Effector memory CD8-positive, alpha-beta T cell (primary cell): ENCODE measurements around the gene NKD1.

Source experiments
- ATAC-seq: fragments of 150-1000 bp; cut with Tn5 transposase; replicated peaks from 2 replicates; pipeline ENCODE4 v1.10.0; 2021; ENCODE audit warnings: mild to moderate bottlenecking, moderate library complexity
- DNase-seq, 3 experiments: peaks; one replicate each; pipeline ENCODE4 v3.0.0; 2021
- H3K27ac Mint-ChIP-seq, 2 donors: one replicate each; pipeline ENCODE4 v1.8.0; 2022; ENCODE audit warnings: mild to moderate bottlenecking in 2 of 2, mixed read lengths in 2 of 2, moderate library complexity in 2 of 2
- H3K27me3 Mint-ChIP-seq, 2 donors: one replicate each; pipeline ENCODE4 v1.8.0; 2022; ENCODE audit warnings: mixed read lengths in 2 of 2
- H3K36me3 Mint-ChIP-seq: one replicate; pipeline ENCODE4 v1.8.0; 2022; ENCODE audit warnings: mild to moderate bottlenecking, moderate library complexity, mixed read lengths; ENCODE audit not compliant: insufficient read depth
- H3K4me1 Mint-ChIP-seq, 2 donors: one replicate each; pipeline ENCODE4 v1.8.0; 2022; ENCODE audit warnings: low read depth in 2 of 2, mixed read lengths in 2 of 2
- H3K4me3 Mint-ChIP-seq, 2 donors: one replicate each; pipeline ENCODE4 v1.8.0; 2022; ENCODE audit warnings: mild to moderate bottlenecking in 2 of 2, mixed read lengths in 2 of 2, moderate library complexity in 2 of 2
- H3K9me3 Mint-ChIP-seq, 2 donors: one replicate each; pipeline ENCODE4 v1.8.0; 2022; ENCODE audit warnings: mixed read lengths in 2 of 2

Gene NKD1

GRCh38 chr16:50550866-50551641 is 2.9 kb downstream of the NKD1 start:
- DNase-seq (no peak), ATAC-seq (no peak)
- no peak overlapping the region for H3K27ac Mint-ChIP-seq
- H3K4me1 Mint-ChIP-seq = peaks cover 9 to 17% of the 10 kb centered on the region in 2 donors
- H3K27me3 Mint-ChIP-seq = no peaks in the 10 kb centered on the region
- H3K36me3 Mint-ChIP-seq = peaks cover 31% of the 10 kb centered on the region
- H3K4me3 Mint-ChIP-seq = no peak overlapping the region
- no peaks in the 10 kb centered on the region for H3K9me3 Mint-ChIP-seq

DNA sequence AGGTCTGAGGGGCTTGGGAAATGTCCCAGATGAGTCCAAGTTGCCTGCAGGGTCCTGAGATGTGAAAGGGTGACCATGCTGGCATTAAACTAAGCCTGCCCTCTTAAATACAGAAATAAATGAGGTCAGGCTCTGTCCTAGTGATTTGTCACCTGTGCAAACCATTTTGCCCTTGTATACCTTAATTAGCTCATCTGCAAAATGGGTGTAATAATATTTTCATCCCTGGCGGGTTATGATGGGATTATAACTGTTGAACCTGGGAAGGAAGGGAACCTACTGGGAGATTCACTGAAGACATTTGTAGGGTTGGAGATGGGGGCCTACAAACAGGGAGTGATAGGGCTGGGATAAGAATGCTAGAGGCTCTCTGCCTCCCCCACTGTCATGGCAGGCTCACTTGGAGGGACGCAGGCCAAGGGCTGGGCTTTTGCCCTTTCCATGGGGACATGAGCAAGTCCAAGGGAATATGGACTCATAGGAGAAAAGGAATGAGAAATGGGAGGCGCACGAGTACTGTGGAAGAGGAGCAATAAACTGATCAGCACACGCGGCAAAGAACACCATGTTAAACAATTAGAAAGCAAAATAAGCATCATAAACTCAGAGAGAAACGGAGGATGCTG is 4.4 kb downstream of the NKD1 start:
- no peak for DNase-seq
- peaks cover 1 to 10% of the 10 kb centered on the region in 2 donors for H3K4me1 Mint-ChIP-seq
- peak overlapping the region in 1 of 2 donors; percentile 2 for H3K27ac Mint-ChIP-seq
- no peak for ATAC-seq
- H3K9me3 Mint-ChIP-seq = no peaks in the 10 kb centered on the region
- no peaks in the 10 kb centered on the region for H3K27me3 Mint-ChIP-seq
- no peak overlapping the region for H3K4me3 Mint-ChIP-seq
- H3K36me3 Mint-ChIP-seq = peaks cover 27% of the 10 kb centered on the region

DNA sequence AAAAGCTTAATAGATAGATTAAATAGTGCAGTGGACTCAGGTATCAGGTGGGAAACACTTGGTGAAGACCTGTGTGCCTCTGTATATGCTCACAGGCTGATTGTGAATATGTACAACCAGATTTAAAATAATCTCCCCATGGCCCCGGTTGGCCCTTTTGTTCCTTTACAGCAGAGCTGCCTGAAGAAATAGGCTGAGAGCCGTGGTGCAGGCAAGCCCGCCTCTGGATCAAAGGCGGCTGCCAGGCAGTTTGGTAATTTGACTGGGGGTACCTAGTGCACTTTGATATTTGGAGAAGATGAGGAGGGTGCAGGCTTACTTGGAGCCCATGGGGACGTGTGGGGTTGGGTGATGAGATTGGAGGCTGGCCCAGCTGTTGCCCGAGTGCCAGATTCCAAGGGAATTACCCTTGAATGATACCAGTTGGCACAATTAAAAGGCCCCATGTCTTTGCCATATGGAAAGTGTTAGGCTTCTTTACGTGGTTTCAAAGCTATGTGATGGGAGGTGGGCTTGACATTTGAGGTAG is 5.0 kb downstream of the NKD1 start:
- no peak for DNase-seq
- Mint-ChIP-seq H3K27ac (peak overlapping the region in 1 of 2 donors; percentile 2), H3K27me3 (no peaks in the 10 kb centered on the region)

DNA sequence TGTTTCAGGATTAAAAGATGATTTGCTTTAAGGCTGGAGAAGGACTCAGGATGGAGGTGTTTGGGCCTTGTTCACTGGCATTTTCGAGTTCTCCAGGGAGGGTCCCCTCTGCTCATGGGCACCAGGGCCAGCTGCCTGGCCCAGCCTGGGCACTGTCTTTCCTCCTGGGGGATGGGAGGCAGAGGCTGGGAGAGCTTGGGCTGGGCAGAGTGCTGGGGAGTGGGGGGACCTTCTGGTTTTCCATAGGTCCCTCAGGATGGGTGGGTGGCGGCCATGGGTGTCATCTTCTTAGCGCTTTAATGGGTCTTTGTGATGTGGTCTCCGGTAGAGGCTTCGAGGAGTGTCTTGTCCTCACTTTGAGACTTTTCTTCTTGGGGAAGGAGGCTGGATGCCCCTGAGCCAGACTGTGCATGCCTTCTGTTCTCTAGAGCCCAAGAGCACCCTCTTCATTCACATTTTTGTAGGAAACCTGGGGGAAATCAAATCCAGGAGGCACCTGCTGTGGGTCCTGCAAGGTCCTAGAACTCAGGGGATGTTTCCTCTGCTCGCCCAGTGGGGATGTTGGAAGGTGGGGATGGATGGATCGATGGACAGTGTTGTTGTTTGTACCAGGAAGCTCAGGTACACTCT is 5.7 kb downstream of the NKD1 start:
- no peak for ATAC-seq
- H3K27ac Mint-ChIP-seq = no peak overlapping the region
- peaks cover 0 to 8% of the 10 kb centered on the region in 2 donors for H3K4me1 Mint-ChIP-seq
- peaks cover 26% of the 10 kb centered on the region for H3K36me3 Mint-ChIP-seq
- H3K9me3 Mint-ChIP-seq = no peaks in the 10 kb centered on the region
- H3K27me3 Mint-ChIP-seq = no peaks in the 10 kb centered on the region
- H3K4me3 Mint-ChIP-seq = no peak overlapping the region
- DNase-seq = no peak

More for the DNA sequence above, 5.0 kb downstream of the NKD1 start:
- peaks cover 0 to 8% of the 10 kb centered on the region in 2 donors for H3K4me1 Mint-ChIP-seq
- no peak for ATAC-seq
- peaks cover 24% of the 10 kb centered on the region for H3K36me3 Mint-ChIP-seq
- H3K9me3 Mint-ChIP-seq = no peaks in the 10 kb centered on the region
- no peak overlapping the region for H3K4me3 Mint-ChIP-seq

- H3K27ac Mint-ChIP-seq = no peak overlapping the region
- no peak overlapping the region for H3K4me3 Mint-ChIP-seq
- no peak for ATAC-seq
- no peaks in the 10 kb centered on the region for H3K27me3 Mint-ChIP-seq
- peaks cover 13% of the 10 kb centered on the region for H3K36me3 Mint-ChIP-seq
- no peaks in the 10 kb centered on the region for H3K4me1 Mint-ChIP-seq
- no peaks in the 10 kb centered on the region for H3K9me3 Mint-ChIP-seq
- no peak for DNase-seq
Observed at GRCh38 chr16:50555269-50555875, 7.2 kb downstream of the NKD1 start.

DNA sequence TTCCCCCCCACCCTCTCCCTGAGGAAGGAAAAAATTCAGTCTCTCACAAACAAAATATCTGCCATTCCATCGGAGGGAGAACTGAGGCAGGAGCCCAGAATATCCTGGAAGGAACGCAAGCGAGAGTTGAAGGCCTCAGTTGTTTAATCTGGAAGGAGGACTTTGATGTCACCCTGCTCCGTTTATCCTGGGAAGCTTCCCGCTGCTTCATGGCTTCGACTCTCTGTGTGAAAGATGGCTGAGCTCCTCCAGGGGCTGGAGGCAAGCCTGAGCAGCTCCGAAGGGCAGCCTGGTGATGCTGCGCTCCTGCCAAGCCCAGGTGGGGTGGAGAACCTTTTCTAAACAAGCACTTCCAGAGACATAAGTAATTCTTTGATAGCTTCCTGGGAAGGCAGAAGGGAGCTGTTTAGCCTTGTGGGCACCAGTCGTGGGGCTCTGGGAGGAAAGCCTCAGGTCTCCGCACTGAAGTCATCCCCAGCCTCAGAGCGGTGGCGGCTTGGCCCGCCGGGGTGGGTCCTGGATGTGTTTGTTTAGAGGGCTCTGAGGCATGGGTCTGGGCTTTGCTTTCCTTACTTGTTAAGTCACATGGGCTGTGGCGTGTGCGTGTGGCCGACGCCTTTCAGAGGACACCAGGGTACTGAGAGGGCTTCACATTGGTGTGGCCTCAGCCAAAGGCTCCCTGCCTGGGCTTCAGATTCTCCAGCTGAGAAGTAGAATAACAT is 7.9 kb downstream of the NKD1 start:
- Mint-ChIP-seq H3K36me3 (peaks cover 13% of the 10 kb centered on the region), H3K27ac (peak overlapping the region in 1 of 2 donors; percentile 30), H3K27me3 (no peaks in the 10 kb centered on the region), H3K4me1 (no peaks in the 10 kb centered on the region), H3K9me3 (no peaks in the 10 kb centered on the region), H3K4me3 (no peak overlapping the region)
- ATAC-seq = no peak
- no peak for DNase-seq

DNA sequence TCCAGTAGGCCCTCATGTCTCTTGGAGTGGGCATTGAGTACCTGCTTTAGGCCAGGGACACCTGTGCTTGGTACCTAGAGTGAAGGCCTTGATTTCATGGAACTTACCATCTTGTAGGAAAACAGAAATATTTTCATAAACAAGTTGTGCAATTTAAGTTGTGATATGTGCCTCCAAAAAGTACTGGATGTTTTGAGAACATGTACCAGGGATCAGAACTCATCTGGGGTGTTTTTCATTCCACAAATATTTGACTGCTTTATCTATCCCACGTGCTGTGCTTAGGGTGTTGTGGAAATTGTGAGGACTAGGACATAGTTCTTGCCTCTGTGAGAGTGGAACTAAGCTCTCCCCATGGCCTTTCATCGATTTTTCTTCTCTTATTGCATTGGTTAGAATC is 8.8 kb downstream of the NKD1 start:
- H3K36me3 Mint-ChIP-seq = peaks cover 13% of the 10 kb centered on the region
- H3K4me3 Mint-ChIP-seq = no peak overlapping the region
- ATAC-seq = no peak
- no peaks in the 10 kb centered on the region for H3K27me3 Mint-ChIP-seq
- no peak for DNase-seq
- H3K27ac Mint-ChIP-seq = no peak overlapping the region
- peaks cover 0 to 4% of the 10 kb centered on the region in 2 donors for H3K9me3 Mint-ChIP-seq
- no peaks in the 10 kb centered on the region for H3K4me1 Mint-ChIP-seq

DNA sequence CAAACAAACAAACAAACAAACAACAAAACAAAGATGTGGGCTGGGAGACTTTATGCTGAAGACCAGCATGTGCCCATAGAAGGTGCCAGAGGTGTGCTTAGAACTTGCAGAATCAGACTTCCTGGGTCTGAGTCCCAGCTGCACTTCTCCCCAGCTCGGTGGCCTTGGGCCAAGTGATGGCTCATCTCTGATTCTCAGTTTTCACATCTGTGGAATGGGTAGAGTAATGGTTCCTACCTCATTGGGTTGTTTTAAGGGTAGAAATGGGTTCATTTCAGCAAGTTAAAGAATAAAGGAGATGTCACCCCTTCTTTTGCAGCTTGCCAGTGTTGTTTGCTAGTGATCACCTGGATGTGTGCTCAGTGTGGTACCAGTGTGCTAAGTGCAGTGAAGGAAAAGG is 10.7 kb downstream of the NKD1 start:
- H3K4me3 Mint-ChIP-seq = no peak overlapping the region
- no peaks in the 10 kb centered on the region for H3K27me3 Mint-ChIP-seq
- ATAC-seq (no peak), DNase-seq (no peak)
- no peaks in the 10 kb centered on the region for H3K4me1 Mint-ChIP-seq
- H3K27ac Mint-ChIP-seq = no peak overlapping the region
- peaks cover 0 to 4% of the 10 kb centered on the region in 2 donors for H3K9me3 Mint-ChIP-seq
- peaks cover 13% of the 10 kb centered on the region for H3K36me3 Mint-ChIP-seq

GRCh38 chr16:50559342-50559741 is 11.1 kb downstream of the NKD1 start:
- Mint-ChIP-seq H3K9me3 (peaks cover 0 to 4% of the 10 kb centered on the region in 2 donors), H3K36me3 (peaks cover 13% of the 10 kb centered on the region), H3K27ac (no peak overlapping the region), H3K27me3 (no peaks in the 10 kb centered on the region), H3K4me1 (no peaks in the 10 kb centered on the region), H3K4me3 (no peak overlapping the region)
- DNase-seq (no peak), ATAC-seq (no peak)

GRCh38 chr16:50559804-50560514 is 11.8 kb downstream of the NKD1 start:
- H3K9me3 Mint-ChIP-seq = peaks cover 0 to 4% of the 10 kb centered on the region in 2 donors
- ATAC-seq = no peak
- no peak for DNase-seq
- no peak overlapping the region for H3K27ac Mint-ChIP-seq
- peaks cover 11% of the 10 kb centered on the region for H3K36me3 Mint-ChIP-seq
- no peaks in the 10 kb centered on the region for H3K4me1 Mint-ChIP-seq
- H3K27me3 Mint-ChIP-seq = no peaks in the 10 kb centered on the region
- H3K4me3 Mint-ChIP-seq = no peak overlapping the region

- H3K4me3 Mint-ChIP-seq = no peak overlapping the region
- no peaks in the 10 kb centered on the region for H3K27me3 Mint-ChIP-seq
- ATAC-seq = no peak
- peaks cover 3% of the 10 kb centered on the region for H3K36me3 Mint-ChIP-seq
- peaks cover 0 to 4% of the 10 kb centered on the region in 2 donors for H3K9me3 Mint-ChIP-seq
- no peaks in the 10 kb centered on the region for H3K4me1 Mint-ChIP-seq
- no peak overlapping the region for H3K27ac Mint-ChIP-seq
- DNase-seq = no peak
Observed at GRCh38 chr16:50560903-50561863, 13.0 kb downstream of the NKD1 start.

GRCh38 chr16:50562657-50563056 is 14.5 kb downstream of the NKD1 start:
- H3K9me3 Mint-ChIP-seq = peaks cover 0 to 4% of the 10 kb centered on the region in 2 donors
- H3K27ac Mint-ChIP-seq = no peak overlapping the region
- DNase-seq (no peak), ATAC-seq (no peak)
- no peaks in the 10 kb centered on the region for H3K27me3 Mint-ChIP-seq
- peaks cover 3% of the 10 kb centered on the region for H3K36me3 Mint-ChIP-seq
- no peak overlapping the region for H3K4me3 Mint-ChIP-seq
- H3K4me1 Mint-ChIP-seq = no peaks in the 10 kb centered on the region
